GM12872 (cell line): ENCODE results near the gene CCL26.

Experiments
- TF ChIP-seq, protein P1 (sequence below): IDR thresholded peaks from 3 replicates; pipeline ENCODE4 v1.5.1; 2011; ENCODE audit warnings: low read depth, mild to moderate bottlenecking, low read length, moderate library complexity; ENCODE audit not compliant: insufficient read depth

The CCL26 gene

DNA sequence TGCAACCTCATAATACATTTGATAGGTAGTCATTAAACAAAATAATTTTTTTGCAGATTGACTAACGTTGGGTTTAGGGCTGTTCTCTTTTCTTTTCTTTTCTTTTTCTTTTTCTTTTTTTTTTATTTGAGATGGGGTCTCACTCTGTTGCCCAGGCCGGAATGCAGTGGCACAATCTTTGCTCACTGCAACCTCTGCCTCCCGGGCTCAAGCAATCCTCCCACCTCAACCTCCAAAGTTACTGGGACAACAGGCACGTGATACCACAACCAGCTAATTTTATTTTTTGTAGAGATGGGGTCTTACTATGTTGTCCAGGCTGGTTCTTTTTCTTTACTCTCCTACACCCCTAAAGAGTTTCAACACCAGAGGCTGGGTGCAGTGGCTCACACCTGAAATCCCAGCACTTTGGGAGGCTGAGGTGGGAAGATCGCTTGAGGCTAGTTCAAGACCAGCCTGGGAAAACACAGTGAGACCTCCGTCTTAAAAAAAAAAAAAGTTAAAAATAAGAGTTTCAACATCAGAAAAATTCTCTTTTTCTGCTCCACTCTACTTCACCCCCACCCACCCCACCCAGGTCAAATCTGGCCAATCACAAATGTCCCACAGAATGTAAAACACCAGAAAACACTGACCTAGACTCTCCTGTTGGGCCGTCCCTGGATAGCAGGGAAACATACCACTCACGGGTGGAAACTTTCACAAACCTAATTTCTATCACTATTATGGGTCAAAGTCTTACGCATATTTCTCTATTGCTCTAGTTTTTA lies 36.2 kb downstream of the CCL26 start:
- TF ChIP-seq, protein P1, sequence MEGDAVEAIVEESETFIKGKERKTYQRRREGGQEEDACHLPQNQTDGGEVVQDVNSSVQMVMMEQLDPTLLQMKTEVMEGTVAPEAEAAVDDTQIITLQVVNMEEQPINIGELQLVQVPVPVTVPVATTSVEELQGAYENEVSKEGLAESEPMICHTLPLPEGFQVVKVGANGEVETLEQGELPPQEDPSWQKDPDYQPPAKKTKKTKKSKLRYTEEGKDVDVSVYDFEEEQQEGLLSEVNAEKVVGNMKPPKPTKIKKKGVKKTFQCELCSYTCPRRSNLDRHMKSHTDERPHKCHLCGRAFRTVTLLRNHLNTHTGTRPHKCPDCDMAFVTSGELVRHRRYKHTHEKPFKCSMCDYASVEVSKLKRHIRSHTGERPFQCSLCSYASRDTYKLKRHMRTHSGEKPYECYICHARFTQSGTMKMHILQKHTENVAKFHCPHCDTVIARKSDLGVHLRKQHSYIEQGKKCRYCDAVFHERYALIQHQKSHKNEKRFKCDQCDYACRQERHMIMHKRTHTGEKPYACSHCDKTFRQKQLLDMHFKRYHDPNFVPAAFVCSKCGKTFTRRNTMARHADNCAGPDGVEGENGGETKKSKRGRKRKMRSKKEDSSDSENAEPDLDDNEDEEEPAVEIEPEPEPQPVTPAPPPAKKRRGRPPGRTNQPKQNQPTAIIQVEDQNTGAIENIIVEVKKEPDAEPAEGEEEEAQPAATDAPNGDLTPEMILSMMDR = no peak

DNA sequence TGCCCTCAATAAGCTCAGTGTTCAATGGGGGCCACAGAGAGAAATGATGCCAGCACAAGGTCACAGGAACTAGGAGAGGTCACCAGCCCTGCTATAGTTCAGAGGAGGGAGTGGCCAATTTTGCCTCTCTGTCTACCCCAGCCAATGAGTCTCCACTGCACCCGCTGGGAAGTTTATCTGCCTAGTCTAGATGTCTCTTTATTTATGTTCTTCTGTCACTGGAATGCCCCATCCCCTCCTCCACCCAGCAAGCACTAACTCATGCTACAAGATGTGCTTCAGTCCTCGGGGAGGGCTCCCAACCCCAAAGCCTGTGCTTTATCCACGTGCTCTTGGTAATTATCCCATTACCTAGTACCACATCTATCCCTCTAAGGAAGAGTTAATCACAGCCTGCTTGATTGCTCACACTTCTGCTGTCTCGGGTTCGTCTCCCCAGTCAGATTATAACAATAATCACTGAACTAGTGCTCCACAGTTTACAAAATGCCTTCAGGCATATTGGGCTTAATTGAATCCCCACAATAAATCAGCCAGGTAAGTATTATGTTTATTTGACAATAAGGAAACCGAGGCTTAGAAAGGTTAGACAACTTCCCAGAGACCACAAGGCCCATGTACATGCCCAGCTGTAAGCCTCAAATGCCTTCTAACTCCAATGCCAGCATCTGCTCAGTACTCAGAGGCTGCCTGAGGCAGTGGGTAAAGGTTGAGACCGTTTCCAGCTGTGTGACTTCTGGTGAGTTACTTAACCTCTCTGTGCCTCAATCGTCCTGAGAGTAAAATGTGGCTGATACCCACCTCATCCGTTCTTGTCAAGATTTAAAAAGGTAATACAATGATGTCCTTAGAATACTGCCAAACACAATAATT lies 37.2 kb downstream of the CCL26 start:
- TF ChIP-seq, protein P1 = no peak

DNA sequence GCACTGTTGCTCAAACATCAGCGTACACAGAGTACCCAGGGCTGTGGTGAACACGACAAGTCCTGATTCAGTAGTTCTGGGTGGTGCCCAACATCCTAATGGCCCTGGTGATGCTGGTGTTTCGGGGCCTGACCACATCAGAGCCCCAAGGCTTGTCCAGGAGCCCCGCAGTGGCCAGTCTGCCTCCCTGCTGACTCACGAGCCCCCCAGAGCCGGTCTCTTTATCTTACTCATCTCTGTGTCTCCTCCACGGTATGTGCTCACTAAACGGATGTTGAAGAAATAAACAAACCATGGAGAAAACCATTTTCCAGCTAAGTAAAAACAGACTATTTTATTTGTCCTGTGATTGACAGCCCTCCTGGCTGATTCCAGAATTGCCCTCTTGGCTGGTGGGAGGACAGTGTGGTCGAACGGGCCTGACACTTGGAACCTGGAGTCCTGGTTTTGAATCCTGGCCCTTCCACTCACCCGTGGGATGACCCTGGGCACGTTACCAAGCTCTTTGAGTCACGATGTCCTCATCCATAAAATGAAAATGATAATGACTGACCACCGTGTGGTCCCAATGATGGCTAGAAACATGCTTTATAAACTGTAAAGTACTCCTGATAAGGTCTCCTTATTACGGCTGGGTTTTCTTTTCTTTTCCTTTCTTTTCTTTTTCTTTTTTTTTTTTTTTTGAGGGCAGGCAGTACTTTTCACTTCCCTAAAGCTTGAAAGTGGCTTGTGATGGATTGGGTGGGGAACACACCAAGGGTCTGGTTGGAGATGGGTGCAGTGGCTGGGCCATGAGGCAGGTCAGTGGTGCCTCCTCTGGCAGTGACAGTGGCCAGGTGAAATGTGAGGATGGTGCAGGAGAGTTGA lies 39.0 kb downstream of the CCL26 start:
- TF ChIP-seq, protein P1 = no peak

DNA sequence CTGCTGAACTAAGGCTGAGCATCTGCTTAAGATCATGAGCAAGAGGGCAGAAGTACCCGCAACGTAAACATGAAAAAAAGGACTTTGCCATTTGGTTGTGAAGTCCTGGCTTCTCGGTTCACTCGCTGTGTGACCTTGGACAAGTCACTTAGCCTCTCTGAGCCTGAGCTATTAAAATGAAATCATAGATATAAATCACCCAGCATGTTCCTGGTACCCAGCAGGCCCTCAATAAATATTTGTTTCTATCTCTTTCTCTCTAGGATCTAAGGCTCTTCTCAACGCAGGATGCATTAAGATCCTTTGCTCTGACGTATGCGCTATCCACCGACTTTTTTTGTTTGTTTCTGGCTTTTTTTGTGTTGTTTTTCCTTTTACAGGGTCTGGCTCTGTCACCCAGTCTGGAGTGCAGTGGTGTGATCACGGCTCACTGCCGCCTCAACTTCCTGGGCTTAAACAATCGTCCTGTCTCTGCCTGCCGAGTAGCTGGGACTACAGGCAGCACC lies 39.9 kb downstream of the CCL26 start:
- TF ChIP-seq, protein P1 = no peak

DNA sequence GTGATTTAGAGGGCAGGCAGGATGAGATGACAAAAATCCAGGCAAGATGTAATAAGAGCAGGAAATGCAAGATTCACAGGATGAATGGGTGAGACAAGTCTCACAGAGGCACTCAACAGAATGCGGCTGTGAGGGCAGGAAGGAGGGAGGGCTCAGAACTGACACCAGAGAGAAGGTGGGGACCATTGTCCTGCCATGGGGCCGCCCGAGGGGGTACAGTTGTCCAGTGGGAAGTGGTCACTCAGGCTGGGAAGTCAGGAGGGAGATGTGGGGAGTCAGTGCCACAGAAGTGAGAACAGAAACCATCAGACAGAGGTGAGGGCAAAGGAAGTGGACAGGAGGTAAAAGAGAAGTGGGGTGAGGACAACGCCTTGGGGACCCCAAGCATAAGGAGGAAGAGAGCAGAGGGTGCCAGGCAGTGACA lies 42.1 kb downstream of the CCL26 start:
- TF ChIP-seq, protein P1 = no peak

DNA sequence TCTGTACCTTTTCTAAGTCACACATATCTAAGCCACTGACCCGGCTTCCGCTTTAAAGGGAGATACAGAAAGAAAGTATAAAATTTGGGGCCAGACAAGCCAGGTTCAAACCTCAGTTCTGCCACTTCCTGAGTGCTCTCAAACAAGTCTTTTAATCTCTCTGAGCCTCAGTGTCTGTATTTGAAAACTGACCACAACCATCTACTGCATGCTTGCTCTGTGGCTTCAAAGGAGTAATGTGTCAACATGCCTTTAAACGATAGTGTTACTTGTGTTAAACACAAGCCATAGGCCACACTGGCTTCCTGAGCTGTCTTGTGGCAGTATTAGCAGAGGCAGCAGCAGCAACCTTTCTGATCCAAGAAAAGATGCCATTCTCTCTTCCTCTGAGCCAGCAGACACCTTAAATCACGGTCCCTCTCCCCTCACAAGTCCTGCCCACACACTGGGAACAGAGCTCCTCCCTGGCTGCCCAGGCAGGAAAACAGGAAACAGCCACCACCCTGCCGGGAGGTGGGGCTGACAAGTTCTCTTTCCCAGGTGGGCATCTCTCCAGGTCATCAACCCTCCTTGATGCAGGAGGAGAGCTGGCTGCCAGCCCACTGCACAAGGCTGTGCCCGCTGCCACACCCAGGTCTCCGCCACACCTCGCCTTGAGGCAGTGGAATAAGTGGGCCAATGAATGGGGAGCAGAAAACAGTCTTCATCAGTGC lies 44.0 kb downstream of the CCL26 start:
- TF ChIP-seq, protein P1 = 0 out of 3 replicates have a peak, but pooled peaks have one; percentile 5
